Erythroblast (primary cell): ENCODE data around the gene ABCA7.

Experiments
- DNase-seq, 2 experiments: peaks; one replicate each; lab custom pipeline; 2025; lab: John Stamatoyannopoulos, UW
- GATA1 ChIP-seq: IDR thresholded peaks from 2 replicates; pipeline ENCODE4 v1.6.1; 2011; ENCODE audit warnings: low read depth, mild to moderate bottlenecking, control low read depth, low read length, moderate library complexity
- POLR2A ChIP-seq: IDR thresholded peaks from 2 replicates; pipeline ENCODE4 v1.6.1; 2011; ENCODE audit warnings: mild to moderate bottlenecking, low read length

ABCA7 gene

DNA sequence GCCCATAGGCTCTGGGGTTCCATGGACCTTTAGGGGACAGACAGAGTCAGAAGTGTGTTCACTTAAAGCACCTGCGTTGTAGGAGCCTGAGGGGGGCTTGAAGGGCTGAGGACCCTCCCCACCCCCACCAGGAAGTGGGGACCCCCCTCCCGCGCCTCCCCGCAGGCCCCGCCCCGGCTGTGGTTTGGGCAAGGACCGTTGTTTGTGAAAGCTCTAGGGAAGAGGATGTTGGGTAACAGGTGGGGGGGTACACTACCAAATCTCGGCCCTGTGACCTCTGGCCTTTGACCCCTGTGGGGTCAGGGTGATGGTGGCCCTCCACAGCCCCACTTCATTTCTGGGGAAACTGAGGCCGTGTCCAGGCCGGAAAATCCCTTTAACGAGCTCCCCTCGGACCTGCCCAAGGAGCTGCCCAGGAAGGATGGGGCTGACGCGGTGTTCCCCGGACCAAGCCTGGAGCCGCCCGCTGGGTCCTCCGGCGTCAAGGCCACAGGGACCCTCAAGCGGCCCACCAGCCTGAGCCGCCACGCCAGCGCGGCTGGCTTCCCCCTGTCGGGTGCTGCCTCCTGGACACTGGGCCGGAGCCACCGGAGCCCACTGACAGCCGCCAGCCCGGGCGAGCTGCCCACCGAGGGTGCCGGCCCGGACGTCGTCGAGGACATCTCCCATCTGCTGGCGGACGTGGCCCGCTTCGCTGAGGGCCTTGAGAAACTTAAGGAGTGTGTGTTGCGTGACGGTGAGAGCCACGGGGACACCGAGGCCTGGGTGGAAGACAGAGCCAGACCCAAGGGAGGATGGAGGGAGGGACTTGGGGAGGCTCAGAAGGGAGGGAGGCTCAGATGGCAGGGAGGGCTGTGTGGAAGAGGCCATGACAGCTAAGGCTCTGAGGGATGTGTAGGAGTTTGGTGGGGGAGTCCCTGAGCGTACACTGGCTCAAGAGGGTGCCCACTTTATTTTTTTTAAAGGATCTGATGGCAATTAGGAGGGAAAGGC, 28.4 kb downstream of the ABCA7 start:
- TF ChIP-seq POLR2A, result no peak
- no peak for TF ChIP-seq GATA1
- no peak for DNase-seq

DNA sequence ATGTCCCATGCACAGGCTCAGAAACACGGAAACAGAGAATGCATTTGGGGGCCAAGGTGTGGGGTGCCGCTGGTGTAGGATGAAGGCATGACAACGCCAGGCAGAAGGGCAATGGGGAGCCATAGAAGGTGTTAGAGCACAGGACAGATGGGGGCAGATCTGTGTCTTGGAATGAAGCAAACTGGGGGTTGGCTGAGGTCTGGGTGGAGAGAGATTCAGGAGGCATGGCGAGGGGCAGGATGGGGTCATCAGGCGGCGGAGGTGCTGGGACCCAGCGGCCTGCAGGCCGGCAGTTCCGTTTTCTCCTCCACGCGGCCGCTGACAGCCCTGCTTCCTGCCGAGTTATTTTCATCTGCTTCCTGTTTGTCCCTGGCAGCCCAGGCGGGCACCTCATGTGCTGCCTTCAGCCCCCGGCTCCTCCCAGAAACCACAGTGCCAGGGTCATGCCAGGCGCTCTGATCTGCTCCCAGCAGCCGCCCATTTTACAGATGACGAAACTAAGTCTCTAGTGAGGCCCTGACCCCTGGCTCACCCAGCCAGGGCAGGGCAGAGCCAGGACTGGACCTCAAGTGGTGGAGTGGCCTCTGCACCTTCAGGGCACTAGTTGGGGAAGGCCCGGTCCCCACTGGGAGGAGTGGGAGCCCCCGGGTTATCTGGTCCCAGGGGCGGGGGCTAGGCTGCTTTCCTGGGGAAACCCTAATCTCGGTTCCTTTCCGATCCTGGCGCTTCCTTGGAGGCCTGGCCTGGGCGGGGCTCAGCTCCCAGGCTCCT, 29.3 kb downstream of the ABCA7 start:
- no peak for DNase-seq
- TF ChIP-seq GATA1, result no peak
- peak; percentile 24 for TF ChIP-seq POLR2A

DNA sequence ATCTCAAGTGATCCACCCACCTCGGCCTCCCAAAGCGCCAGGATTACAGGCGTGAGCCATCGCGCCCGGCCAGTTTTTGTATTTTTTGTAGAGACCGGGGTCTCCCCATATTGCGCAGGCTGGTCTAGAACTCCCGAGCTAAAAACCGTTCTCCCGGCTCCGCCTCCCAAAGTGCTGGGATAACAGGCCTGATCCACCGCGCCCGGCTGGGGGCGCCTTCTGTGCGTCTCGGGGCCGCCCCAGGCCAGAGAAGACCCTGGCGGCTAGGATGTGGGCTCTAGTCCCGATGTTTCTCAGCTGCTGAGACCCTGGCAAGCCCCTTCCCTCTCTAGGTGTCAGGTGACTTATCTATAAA, 30.6 kb downstream of the ABCA7 start:
- no peak for TF ChIP-seq GATA1
- TF ChIP-seq POLR2A, result no peak
- no peak for DNase-seq

DNA sequence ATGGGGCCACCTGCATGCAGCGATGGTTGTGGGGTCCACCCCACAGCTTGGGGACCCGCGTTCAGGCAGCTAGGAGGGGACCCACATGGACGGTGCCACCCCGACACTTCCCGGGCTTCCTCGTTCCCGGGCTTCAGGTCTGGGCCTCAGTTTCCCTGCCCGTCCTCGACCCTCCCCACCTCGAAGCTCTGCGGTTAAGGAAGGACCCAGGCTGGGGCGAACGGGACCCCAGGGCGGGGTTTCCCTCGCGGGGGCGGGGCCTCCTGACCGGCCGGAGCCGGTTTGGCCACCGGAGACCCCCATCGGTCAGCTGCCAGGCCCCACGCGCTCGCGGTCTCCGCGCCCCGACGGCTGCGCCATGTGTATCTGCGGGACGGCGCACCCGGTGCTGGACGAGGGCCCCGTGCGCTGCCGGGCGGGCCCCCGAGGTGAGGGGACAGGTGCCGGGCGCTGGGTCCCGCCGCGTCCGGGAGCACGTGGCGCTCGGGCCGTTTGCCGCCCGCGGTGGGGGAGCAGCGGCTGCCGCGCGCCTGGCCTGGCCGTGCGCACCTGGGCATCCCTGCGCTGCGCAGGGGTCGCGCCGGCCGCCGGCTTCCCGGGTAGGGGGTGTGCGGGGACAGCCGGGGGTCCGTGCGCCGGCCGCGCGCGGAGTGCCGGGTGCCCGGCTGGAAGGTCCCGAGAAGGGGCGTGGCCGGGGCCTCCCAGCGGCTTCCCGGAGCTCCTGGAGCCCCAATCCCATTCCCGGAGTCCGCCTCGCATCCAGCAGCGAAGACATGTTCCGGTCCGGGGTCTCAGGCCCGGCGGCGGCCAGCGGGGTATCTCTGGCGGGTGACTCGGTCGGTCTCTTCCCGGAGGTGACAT, 31.3 kb downstream of the ABCA7 start:
- no peak for DNase-seq
- no peak for TF ChIP-seq GATA1

DNA sequence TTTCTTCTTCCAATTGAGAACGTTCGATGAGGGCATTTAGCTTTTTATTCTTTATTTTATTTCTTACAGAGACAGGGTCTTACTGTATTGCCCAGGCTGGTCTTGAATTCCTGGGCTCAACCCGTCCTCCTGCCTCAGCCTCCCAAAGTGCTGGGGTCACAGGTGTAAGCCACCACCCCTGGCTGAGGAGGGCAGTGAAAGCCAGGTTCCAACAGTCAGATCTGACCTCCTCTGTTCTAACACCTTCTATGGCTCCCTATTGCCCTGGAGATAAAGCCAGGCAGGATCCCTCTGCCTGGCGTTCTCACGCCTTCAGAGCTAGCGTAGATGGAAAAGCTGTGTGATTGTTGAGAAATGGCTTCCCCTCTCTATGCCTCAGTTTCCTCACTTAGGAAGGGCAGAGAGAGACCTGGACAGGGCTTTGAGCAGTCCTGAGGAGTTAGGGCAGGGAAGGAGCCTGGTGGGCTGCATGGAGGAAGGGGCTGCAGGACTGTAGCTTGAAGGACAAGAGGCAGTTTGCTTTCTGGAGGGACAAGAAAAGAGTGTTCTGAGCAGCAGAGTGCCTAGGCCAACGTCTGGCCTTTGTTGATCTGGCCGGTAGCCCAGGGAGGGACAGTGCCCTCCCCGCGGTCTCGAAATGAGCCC, 32.6 kb downstream of the ABCA7 start:
- TF ChIP-seq GATA1, result no peak
- DNase-seq, result no peak

DNA sequence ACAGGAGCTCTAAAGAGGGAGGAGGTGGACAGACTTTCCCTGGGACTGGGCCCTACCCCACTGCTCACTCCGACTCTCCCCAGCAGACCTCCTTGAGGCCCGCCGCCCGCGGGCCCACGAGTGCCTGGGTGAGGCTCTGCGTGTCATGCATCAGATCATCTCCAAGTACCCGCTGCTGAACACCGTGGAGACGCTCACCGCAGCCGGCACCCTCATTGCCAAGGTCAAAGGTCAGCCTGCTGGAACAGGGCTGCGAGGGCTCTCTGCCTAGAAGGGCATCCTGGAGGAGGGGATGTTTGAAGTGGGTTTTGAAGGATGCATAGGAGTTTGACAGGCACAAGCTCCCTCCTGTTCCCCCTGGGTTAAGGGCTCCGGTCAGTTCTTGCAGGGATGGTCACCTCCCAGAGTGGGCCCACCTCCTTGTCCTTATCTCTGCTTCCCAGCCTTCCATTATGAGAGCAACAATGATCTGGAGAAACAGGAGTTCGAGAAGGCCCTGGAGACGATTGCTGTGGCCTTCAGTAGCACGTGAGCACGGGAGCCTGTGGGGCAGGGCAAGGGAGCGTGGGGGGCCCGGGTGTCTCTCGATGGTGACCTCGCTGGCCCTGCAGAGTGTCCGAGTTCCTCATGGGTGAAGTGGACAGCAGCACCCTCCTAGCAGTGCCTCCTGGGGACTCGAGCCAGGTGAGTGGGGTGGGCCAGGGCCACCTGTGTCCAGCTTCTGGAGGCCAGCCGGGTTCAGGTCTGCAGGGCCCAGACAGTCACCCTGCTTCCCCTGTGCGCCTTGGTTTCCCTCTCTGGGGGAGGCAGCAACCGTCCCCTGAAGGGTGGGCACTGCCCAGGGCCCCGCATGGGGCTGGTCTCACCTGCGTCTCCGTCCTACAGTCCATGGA, 33.4 kb downstream of the ABCA7 start:
- no peak for TF ChIP-seq GATA1
- TF ChIP-seq POLR2A, result no peak
- no peak for DNase-seq

DNA sequence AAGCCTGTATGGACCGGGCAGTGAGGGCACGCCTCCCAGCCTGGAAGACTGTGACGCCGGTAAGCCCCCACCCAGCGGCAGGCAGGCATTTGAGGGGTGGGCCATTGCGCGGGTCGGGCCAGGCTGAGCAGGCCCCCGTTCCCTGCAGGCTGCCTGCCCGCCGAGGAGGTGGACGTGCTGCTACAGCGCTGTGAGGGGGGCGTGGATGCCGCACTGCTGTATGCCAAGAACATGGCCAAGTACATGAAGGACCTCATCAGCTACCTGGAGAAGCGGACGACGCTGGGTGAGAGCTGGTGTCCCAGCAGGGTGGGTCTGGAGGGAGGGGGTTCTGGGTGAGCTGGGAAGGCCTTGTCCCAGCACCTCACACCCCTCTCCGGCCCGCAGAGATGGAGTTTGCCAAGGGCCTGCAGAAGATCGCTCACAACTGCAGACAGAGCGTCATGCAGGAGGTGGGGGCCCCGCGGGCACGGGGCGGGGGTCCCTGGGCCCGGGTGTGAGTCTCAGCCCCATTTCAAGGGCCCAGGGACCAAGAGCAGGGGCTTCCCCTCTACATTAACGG, 34.1 kb downstream of the ABCA7 start:
- TF ChIP-seq POLR2A, result no peak
- TF ChIP-seq GATA1, result no peak
- no peak for DNase-seq

DNA sequence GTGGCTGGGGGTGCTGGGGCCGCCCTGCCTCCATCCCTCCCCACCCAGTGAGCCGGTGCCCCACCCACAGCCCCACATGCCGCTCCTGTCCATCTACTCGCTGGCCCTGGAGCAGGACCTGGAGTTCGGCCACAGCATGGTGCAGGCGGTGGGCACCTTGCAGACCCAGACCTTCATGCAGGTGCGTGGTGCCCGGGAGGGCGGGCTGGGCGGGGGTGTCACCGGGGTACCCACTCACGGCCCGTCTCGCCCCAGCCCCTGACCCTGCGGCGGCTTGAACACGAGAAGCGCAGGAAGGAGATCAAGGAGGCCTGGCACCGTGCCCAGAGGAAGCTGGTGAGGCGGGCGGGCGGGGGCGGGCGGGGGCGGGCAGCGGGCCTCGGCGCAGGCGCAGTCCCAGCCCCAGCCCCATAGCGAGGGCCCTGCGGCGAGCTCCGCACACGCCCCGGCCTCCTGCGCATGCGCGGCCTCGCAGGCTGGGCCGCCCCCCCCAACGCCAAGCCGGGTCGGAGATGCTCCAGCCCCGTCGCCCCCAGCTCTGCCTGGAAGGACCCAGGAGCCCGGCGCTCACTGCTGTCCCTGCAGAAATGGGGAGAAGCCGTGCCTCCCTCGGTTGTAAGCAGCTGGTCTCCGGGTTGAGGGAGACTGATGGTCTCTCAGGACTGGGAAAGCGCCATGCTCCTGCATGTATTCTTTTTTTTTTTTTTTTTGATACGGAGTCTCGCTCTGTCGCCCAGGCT, 34.8 kb downstream of the ABCA7 start:
- DNase-seq, result peak in 1 of 2 experiments; percentile 58
- TF ChIP-seq POLR2A (no peak), GATA1 (no peak)

DNA sequence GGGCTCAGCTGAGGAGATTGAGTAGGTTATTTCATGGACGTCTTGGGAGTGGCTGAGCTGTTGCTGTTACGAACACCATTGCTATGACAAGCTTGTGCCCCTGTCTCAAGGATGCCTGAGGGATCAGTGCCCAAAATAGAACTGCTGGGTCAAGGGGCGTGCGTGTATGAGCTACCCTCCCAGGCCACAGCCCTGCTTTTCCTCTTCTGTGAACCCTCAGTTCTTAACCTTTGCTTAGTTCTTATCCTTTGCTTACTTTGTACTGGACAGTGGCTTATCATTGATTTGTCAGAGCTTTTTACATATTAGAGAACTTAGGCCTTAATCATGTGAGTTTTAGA, 36.1 kb downstream of the ABCA7 start:
- TF ChIP-seq POLR2A (no peak), GATA1 (no peak)
- no peak for DNase-seq

DNA sequence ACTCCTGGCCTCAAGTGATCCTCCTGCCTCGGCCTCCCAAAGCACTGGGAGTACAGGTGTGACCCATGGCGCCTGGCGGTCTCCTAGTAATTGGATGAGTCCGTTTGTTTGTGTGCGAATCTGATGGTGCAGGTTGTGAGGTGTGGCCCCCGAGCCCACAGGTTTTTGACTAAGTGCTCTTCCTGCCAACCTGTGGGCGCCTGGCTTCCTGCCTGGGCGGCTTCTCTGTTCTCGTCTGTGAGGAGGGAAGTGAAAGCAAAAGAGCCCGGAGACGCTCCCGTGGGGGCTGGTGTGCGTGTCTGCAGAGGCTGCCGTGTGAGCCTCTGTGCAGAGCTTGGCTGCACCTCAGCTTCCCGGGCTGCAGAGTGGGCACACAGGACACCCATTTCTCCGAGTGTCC, 37.0 kb downstream of the ABCA7 start:
- no peak for TF ChIP-seq POLR2A
- no peak for DNase-seq

DNA sequence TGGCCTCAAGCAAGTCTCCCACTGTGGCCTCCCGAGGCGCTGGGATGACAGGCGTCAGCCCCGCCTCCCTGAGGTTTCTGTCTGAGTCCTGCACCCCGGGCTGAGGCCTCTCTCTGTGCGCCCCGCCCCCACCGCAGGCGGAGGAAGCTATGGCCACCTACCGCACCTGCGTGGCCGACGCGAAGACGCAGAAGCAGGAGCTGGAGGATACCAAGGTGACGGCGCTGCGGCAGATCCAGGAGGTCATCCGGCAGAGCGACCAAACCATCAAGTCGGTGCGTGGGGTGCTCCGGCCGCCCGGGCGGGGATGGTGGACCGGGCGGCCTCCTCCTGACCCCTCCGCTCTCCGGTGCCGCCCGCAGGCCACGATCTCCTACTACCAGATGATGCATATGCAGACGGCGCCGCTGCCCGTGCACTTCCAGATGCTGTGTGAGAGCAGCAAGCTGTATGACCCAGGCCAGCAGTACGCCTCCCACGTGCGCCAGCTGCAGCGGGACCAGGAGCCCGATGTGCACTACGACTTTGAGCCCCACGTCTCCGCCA, 39.7 kb downstream of the ABCA7 start:
- TF ChIP-seq GATA1 (no peak), POLR2A (no peak)
- DNase-seq, result no peak
